ENCODE results near the gene HEXB. TPM values are rescaled to one million over a fixed set of nuclear protein-coding genes. Genes with fewer than 3 reads are reported as not detected.

The HEXB gene
- total RNA-seq, 1 donor from 2014 or later = 294 TPM

GRCh38 chr5:74762599-74762998 lies 77.6 kb downstream of the HEXB start:
- no peaks in the 10 kb centered on the region for H3K27me3 ChIP-seq
- DNase-seq = no peak
- no peak for ATAC-seq

GRCh38 chr5:74763504-74763903 lies 78.5 kb downstream of the HEXB start:
- Histone ChIP-seq H3K27ac (no peak overlapping the region), H3K9me3 (no peaks in the 10 kb centered on the region), H3K4me3 (no peak overlapping the region), H3K27me3 (no peaks in the 10 kb centered on the region), H3K4me1 (peaks cover 21% of the 10 kb centered on the region), H3K36me3 (peaks cover 49% of the 10 kb centered on the region)
- DNase-seq = no peak
- no peak for TF ChIP-seq CTCF (IDR thresholded peaks at IDR 0.05)
- intact Hi-C loops (cut with DNase I) = no loop called here
- ATAC-seq = no peak

More at GRCh38 chr5:74762599-74762998, 77.6 kb downstream of the HEXB start:
- Histone ChIP-seq H3K36me3 (peaks cover 58% of the 10 kb centered on the region), H3K4me1 (peaks cover 14% of the 10 kb centered on the region), H3K9me3 (no peaks in the 10 kb centered on the region), H3K4me3 (no peak overlapping the region), H3K27ac (no peak overlapping the region)
- intact Hi-C loops (cut with DNase I) = no loop called here
- no peak for TF ChIP-seq CTCF (IDR thresholded peaks at IDR 0.05)

- no peaks in the 10 kb centered on the region for H3K27me3 ChIP-seq
- intact Hi-C loops (cut with DNase I) = no loop called here
- no peaks in the 10 kb centered on the region for H3K9me3 ChIP-seq
- H3K27ac ChIP-seq = no peak overlapping the region
- H3K4me3 ChIP-seq = no peak overlapping the region
- ATAC-seq = no peak
- peaks cover 53% of the 10 kb centered on the region for H3K36me3 ChIP-seq
- DNase-seq = no peak
- TF ChIP-seq CTCF (IDR thresholded peaks at IDR 0.05) = no peak
- H3K4me1 ChIP-seq = peaks cover 21% of the 10 kb centered on the region
Observed at GRCh38 chr5:74765201-74765600, 80.2 kb downstream of the HEXB start.

- peaks cover 21% of the 10 kb centered on the region for H3K4me1 ChIP-seq
- ATAC-seq (no peak), DNase-seq (no peak)
- peak overlapping the region; percentile 86 for H3K27ac ChIP-seq
- intact Hi-C loops (cut with DNase I) = no loop called here
- peak overlapping the region; percentile 95 for H3K4me3 ChIP-seq
- H3K27me3 ChIP-seq = no peaks in the 10 kb centered on the region
- H3K36me3 ChIP-seq = peaks cover 53% of the 10 kb centered on the region
- H3K9me3 ChIP-seq = no peaks in the 10 kb centered on the region
- TF ChIP-seq CTCF (IDR thresholded peaks at IDR 0.05) = no peak
Observed at GRCh38 chr5:74765929-74766328, 80.9 kb downstream of the HEXB start.

GRCh38 chr5:74766418-74766848 lies 81.4 kb downstream of the HEXB start:
- H3K27me3 ChIP-seq = no peaks in the 10 kb centered on the region
- DNase-seq = no peak
- intact Hi-C loops (cut with DNase I) = no loop called here
- H3K27ac ChIP-seq = peak overlapping the region; percentile 86
- peaks cover 54% of the 10 kb centered on the region for H3K36me3 ChIP-seq
- H3K9me3 ChIP-seq = no peaks in the 10 kb centered on the region
- peak; percentile 48 for TF ChIP-seq CTCF (IDR thresholded peaks at IDR 0.05)
- peaks cover 21% of the 10 kb centered on the region for H3K4me1 ChIP-seq
- H3K4me3 ChIP-seq = peak overlapping the region; percentile 95
- ATAC-seq = peak; percentile 70

Measured in upper lobe of right lung (tissue), 1 donor.